HCT116 (cell line): Measurements from ENCODE around the gene CA14. TPM values are rescaled to one million over a fixed set of nuclear protein-coding genes. Genes with fewer than 3 reads are reported as not detected.

ENCODE experiments used
- ATAC-seq: fragments of 200-7000 bp; cut with Tn5 transposase; 2 replicates; pipeline ENCODE4 v1.9.1; 2020; ENCODE audit warnings: mild to moderate bottlenecking, moderate library complexity
- BruUV-seq: library from RNA; stranded (reverse); fragments of 400-500 nt; replicated peaks from 2 replicates; lab custom pipeline; 2021; lab: Mats Ljungman, UMichigan
- CTCF ChIA-PET: fragments of 300-600 bp; sonication (Branson Sonifier 250); formaldehyde crosslinking; loops from one replicate; lab custom pipeline; 2021; ENCODE audit warnings: antibody characterized with exemption; lab: Charles Lee
- POLR2A ChIA-PET: fragments of 300-600, 350-600 bp; sonication (Branson Sonifier 250); formaldehyde crosslinking; loops from one replicate; lab custom pipeline; 2021; ENCODE audit warnings: antibody characterized with exemption; lab: Charles Lee
- RAD21 ChIA-PET, 2 experiments: fragments of 300-600 bp; sonication (Branson Sonifier 250); formaldehyde crosslinking; loops; one replicate each; lab custom pipeline; 2023; ENCODE audit warnings: low total read pairs in 2 of 2; ENCODE audit not compliant: uncharacterized antibody in 2 of 2, unreplicated experiment in 2 of 2, low non-redundant PET in 1 of 2; lab: Charles Lee
- DNase-seq: peaks from one replicate; pipeline ENCODE4 v3.0.0-alpha.2; 2010; ENCODE audit warnings: low read depth, low spot score
- H2AFZ ChIP-seq: fragments of 200-600 bp; shearing (Covaris generic), sonication (generic); 2 replicates; pipeline ENCODE4 v1.6.1; 2017; ENCODE audit warnings: low read depth, mixed run types, mixed read lengths, antibody characterized with exemption, low read length; ENCODE audit not compliant: poor library complexity, severe bottlenecking
- H3K27ac ChIP-seq: 2 replicates; pipeline ENCODE4 v1.5.1; 2012; ENCODE audit warnings: low read depth, low read length
- H3K27me3 ChIP-seq: fragments of 200-600 bp; sonication (generic); 2 replicates; pipeline ENCODE4 v1.6.1; 2016; ENCODE audit warnings: mixed run types, low read length, mixed read lengths; ENCODE audit not compliant: insufficient read depth
- H3K36me3 ChIP-seq, 2 experiments: fragments of 200-500 bp in 1 of 2; fragments of 200-600 bp in 1 of 2; sonication (Bioruptor generic) in 1 of 2; sonication (generic) in 1 of 2; 2 replicates each; pipeline versions ENCODE4 v1.5.1 to v1.6.1; 2014 to 2016; ENCODE audit warnings: low read length in 2 of 2, inconsistent platforms in 1 of 2, mixed read lengths in 1 of 2, mixed run types in 1 of 2; ENCODE audit not compliant: insufficient read depth in 2 of 2, control insufficient read depth in 1 of 2
- H3K4me1 ChIP-seq, 2 experiments: fragments of 200-600 bp in 1 of 2; sonication (generic) in 1 of 2; 2 replicates each; pipeline versions ENCODE4 v1.5.1 to v1.6.1; 2012 to 2017; ENCODE audit warnings: low read length in 2 of 2, inconsistent platforms in 1 of 2, mild to moderate bottlenecking in 1 of 2, mixed read lengths in 1 of 2, mixed run types in 1 of 2, moderate library complexity in 1 of 2; ENCODE audit not compliant: insufficient read depth in 2 of 2, control insufficient read depth in 1 of 2
- H3K4me2 ChIP-seq: fragments of 200-600 bp; sonication (generic); 2 replicates; pipeline ENCODE4 v1.6.1; 2017; ENCODE audit warnings: mixed run types, low read length, mixed read lengths
- H3K4me3 ChIP-seq, 2 experiments: fragments of 200-600 bp in 1 of 2; sonication (generic) in 1 of 2; replicated peaks in 1 of 2; 2 replicates each; pipeline ENCODE4 v1.5.1; 2011 to 2016; ENCODE audit warnings: low read length in 2 of 2, control low read depth in 1 of 2, low read depth in 1 of 2, mild to moderate bottlenecking in 1 of 2, mixed read lengths in 1 of 2, mixed run types in 1 of 2
- H3K79me2 ChIP-seq: fragments of 200-600 bp; sonication (generic); 2 replicates; pipeline ENCODE4 v1.6.1; 2017; ENCODE audit warnings: mild to moderate bottlenecking, mixed run types, low read length, moderate library complexity, mixed read lengths; ENCODE audit not compliant: insufficient read depth
- H3K9ac ChIP-seq: fragments of 200-600 bp; sonication (generic); 2 replicates; pipeline ENCODE4 v1.6.1; 2016; ENCODE audit warnings: low read length, mixed read lengths
- H3K9me2 ChIP-seq: fragments of 200-600 bp; sonication (generic), shearing (Covaris generic); 2 replicates; pipeline ENCODE4 v1.6.1; 2017; ENCODE audit warnings: mixed run types, mild to moderate bottlenecking, moderate library complexity; ENCODE audit not compliant: insufficient read depth
- H3K9me3 ChIP-seq, 2 experiments: fragments of 200-500 bp in 1 of 2; fragments of 200-600 bp in 1 of 2; sonication (Bioruptor generic) in 1 of 2; sonication (generic) in 1 of 2; 2 replicates each; pipeline ENCODE4 v1.6.1; 2014 to 2017; ENCODE audit warnings: low read length in 2 of 2, mixed read lengths in 2 of 2, inconsistent platforms in 1 of 2, low read depth in 1 of 2, mild to moderate bottlenecking in 1 of 2, mixed run types in 1 of 2, moderate library complexity in 1 of 2; ENCODE audit not compliant: control insufficient read depth in 1 of 2, insufficient read depth in 1 of 2
- H4K20me1 ChIP-seq: fragments of 200-600 bp; sonication (generic), shearing (Covaris generic); 2 replicates; pipeline ENCODE4 v1.6.1; 2017; ENCODE audit warnings: mixed run types, mild to moderate bottlenecking, moderate library complexity; ENCODE audit not compliant: insufficient read depth
- CBX3 ChIP-seq: IDR thresholded peaks from 2 replicates; pipeline ENCODE4 v1.6.1; 2012; ENCODE audit warnings: low read depth
- JUND ChIP-seq: IDR thresholded peaks from 2 replicates; pipeline ENCODE4 v1.6.1; 2012
- POLR2AphosphoS5 ChIP-seq: IDR thresholded peaks from 2 replicates; pipeline ENCODE4 v1.6.1; 2011; ENCODE audit warnings: mild to moderate bottlenecking, low read depth, low read length, moderate library complexity
- REST ChIP-seq: IDR thresholded peaks from 2 replicates; pipeline ENCODE4 v1.6.1; 2012; ENCODE audit warnings: low read depth
- SIN3A ChIP-seq: IDR thresholded peaks from 2 replicates; pipeline ENCODE4 v1.6.1; 2012; ENCODE audit warnings: low read depth
- SP1 ChIP-seq: IDR thresholded peaks from 2 replicates; pipeline ENCODE4 v1.6.1; 2012; ENCODE audit warnings: low read depth
- ZFX ChIP-seq: fragments of 450-650 bp; IDR thresholded peaks from 2 replicates; pipeline ENCODE4 v1.6.1; 2017
- ZNF274 ChIP-seq: fragments of 200-500 bp; sonication (Bioruptor generic); IDR thresholded peaks from 2 replicates; pipeline ENCODE4 v1.6.1; 2014; ENCODE audit warnings: mild to moderate bottlenecking, low read depth, low read length, inconsistent platforms
- intact Hi-C: fragments of 100-400 bp; cut with micrococcal nuclease; formaldehyde crosslinking; loops from 2 replicates; pipeline ENCODE4 v1.10.0; 2022
- total RNA-seq: library from RNA; stranded (reverse); gene quantifications from one replicate; pipeline ENCODE4 v1.2.1, GENCODE V29; 2021; ENCODE audit not compliant: unreplicated experiment
- TF ChIP-seq, protein P1 (sequence below): IDR thresholded peaks from 2 replicates; pipeline ENCODE4 v1.6.1; 2012

Gene CA14
- total RNA-seq, 1 experiment from 2014 or later: 0.39 TPM

DNA sequence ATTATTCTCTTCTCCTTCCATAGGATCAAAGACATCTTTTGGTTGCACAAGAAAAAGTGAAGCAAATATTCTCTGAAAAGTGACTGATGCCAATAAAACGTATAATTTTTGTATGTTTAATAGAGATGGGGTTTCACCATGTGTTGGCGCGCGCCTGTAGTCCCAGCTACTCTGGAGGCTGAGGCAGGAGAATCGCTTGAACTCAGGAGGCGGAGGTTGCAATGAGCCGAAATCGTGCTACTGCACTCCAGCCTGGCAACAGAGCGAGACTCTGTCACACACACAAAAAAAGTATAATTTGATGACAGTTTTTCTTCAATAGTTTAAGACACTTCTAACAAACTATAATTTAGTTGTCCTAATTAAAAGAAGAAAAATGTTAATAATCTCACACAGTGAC lies 45.5 kb upstream of the CA14 start:
- H4K20me1 ChIP-seq: no peaks in the 10 kb centered on the region
- DNase-seq: no peak
- no peaks in the 10 kb centered on the region for H3K4me1 ChIP-seq
- TF ChIP-seq ZFX (no peak), SIN3A (no peak), ZNF274 (no peak), JUND (no peak), REST (no peak), POLR2AphosphoS5 (no peak), SP1 (no peak), CBX3 (no peak)
- TF ChIP-seq, protein P1, sequence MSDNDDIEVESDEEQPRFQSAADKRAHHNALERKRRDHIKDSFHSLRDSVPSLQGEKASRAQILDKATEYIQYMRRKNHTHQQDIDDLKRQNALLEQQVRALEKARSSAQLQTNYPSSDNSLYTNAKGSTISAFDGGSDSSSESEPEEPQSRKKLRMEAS: no peak
- no peaks in the 10 kb centered on the region for H3K27me3 ChIP-seq
- ChIA-PET RAD21 (no interaction called here), CTCF (no interaction called here), POLR2A (no interaction called here)
- H3K36me3 ChIP-seq: no peaks in the 10 kb centered on the region
- BruUV-seq: no TSS peak
- H3K9me2 ChIP-seq: no peaks in the 10 kb centered on the region
- no peak overlapping the region for H3K27ac ChIP-seq
- intact Hi-C loops: no loop called here
- H3K9me3 ChIP-seq: no peaks in the 10 kb centered on the region
- H3K4me2 ChIP-seq: no peak overlapping the region
- ATAC-seq: no peak
- H3K9ac ChIP-seq: no peak overlapping the region
- no peak overlapping the region for H2AFZ ChIP-seq
- H3K4me3 ChIP-seq: no peak overlapping the region
- no peaks in the 10 kb centered on the region for H3K79me2 ChIP-seq
